Caki2 (cell line): ENCODE measurements around the gene MRPL23. TPM values are rescaled to one million over a fixed set of nuclear protein-coding genes. Genes with fewer than 3 reads are reported as not detected.

Source experiments
- DNase-seq: peaks from one replicate; pipeline ENCODE4 v3.0.0-alpha.2; 2015; ENCODE audit warnings: low read depth
- in situ Hi-C: cut with HindIII; loops from 2 replicates; pipeline ENCODE4 v1.10.0; 2016; ENCODE audit warnings: low sequenced_read_pairs, low pct_unique_long_range_greater_than_20kb, mixed read lengths
- total RNA-seq: library from RNA; depleted of rRNA; stranded (reverse); fragments of >200 nt; shearing (Covaris generic); gene quantifications from 2 replicates; pipeline ENCODE4 v1.2.3, GENCODE V29; 2014; ENCODE audit warnings: low replicate concordance

Gene MRPL23
- total RNA-seq, 1 experiment from 2014 or later: 211 TPM

GRCh38 chr11:1920128-1920908 lies 26.8 kb upstream of the MRPL23 start:
- in situ Hi-C loops: no loop called here
- DNase-seq: no peak

GRCh38 chr11:1920909-1921573 lies 26.1 kb upstream of the MRPL23 start:
- no peak for DNase-seq
- in situ Hi-C loops: no loop called here

GRCh38 chr11:1921574-1922141 lies 25.5 kb upstream of the MRPL23 start:
- in situ Hi-C loops: no loop called here
- DNase-seq: no peak

GRCh38 chr11:1922481-1923081 lies 24.6 kb upstream of the MRPL23 start:
- DNase-seq: no peak
- in situ Hi-C loops: no loop called here

- in situ Hi-C loops: no loop called here
- DNase-seq: no peak
These were observed 23.8 kb upstream of the MRPL23 start for GRCh38 chr11:1923201-1923956.

- no peak for DNase-seq
- in situ Hi-C loops: no loop called here
These were observed 23.0 kb upstream of the MRPL23 start for GRCh38 chr11:1924181-1924580.

GRCh38 chr11:1924646-1925372 lies 22.3 kb upstream of the MRPL23 start:
- DNase-seq: no peak
- in situ Hi-C loops: no loop called here

GRCh38 chr11:1925373-1926155 lies 21.6 kb upstream of the MRPL23 start:
- no peak for DNase-seq
- in situ Hi-C loops: no loop called here

- DNase-seq: no peak
- in situ Hi-C loops: no loop called here
These were observed 20.7 kb upstream of the MRPL23 start for GRCh38 chr11:1926156-1927025.

GRCh38 chr11:1927026-1927847 lies 19.9 kb upstream of the MRPL23 start:
- no peak for DNase-seq
- in situ Hi-C loops: no loop called here

- DNase-seq: no peak
- in situ Hi-C loops: no loop called here
These were observed 19.2 kb upstream of the MRPL23 start for GRCh38 chr11:1927848-1928469.

GRCh38 chr11:1928470-1928890 lies 18.7 kb upstream of the MRPL23 start:
- DNase-seq: no peak
- in situ Hi-C loops: no loop called here

- no peak for DNase-seq
- in situ Hi-C loops: no loop called here
These were observed 18.1 kb upstream of the MRPL23 start for GRCh38 chr11:1928891-1929541.

GRCh38 chr11:1929621-1930461 lies 17.3 kb upstream of the MRPL23 start:
- in situ Hi-C loops: no loop called here
- DNase-seq: no peak
